Esophagus squamous epithelium (tissue), 4 donors: ENCODE measurements around the gene PNPO.

Experiments
- CTCF ChIP-seq, 6 experiments: fragments of 450-650 bp in 4 of 6; fragments of 200-600 bp in 2 of 6; sonication (generic) in 2 of 6; IDR thresholded peaks; one replicate each; pipeline ENCODE4 v1.5.1; 2016 to 2019; ENCODE audit warnings: antibody characterized with exemption in 6 of 6, mild to moderate bottlenecking in 4 of 6, moderate library complexity in 4 of 6
- POLR2A ChIP-seq, 4 donors: fragments of 450-650 bp; IDR thresholded peaks; one replicate each; pipeline ENCODE4 v1.6.1; 2017; ENCODE audit warnings: antibody characterized with exemption in 4 of 4, mild to moderate bottlenecking in 4 of 4, moderate library complexity in 3 of 4

GRCh38 chr17:47927821-47928400 is 13.5 kb upstream of the PNPO start:
- TF ChIP-seq CTCF (IDR thresholded peaks at IDR 0.05), result no peak
- no peak for TF ChIP-seq POLR2A (IDR thresholded peaks at IDR 0.05)
